ENCODE measurements around the gene PLEKHA5.

GRCh38 chr12:19168644-19169043, 39.1 kb downstream of the PLEKHA5 start:
- TF ChIP-seq BHLHE40 (IDR thresholded peaks at IDR 0.05; ENCODE audit: low read depth, low read length) (no peak), USF2 (IDR thresholded peaks at IDR 0.05; ENCODE audit: low read depth, low read length) (no peak)

Data from IMR-90 (cell line).